ENCODE data around the gene MEST.
"Not testable (repeated sequence)": the region's sequence is repeated elsewhere in the genome, so short reads cannot be mapped to it uniquely, and the experiment has no call there.

Gene MEST

GRCh38 chr7:130515315-130516040 lies 23.6 kb downstream of the MEST start:
- H3K27ac Mint-ChIP-seq: no peak overlapping the region
- H3K4me3 Mint-ChIP-seq: no peak overlapping the region
- H3K4me1 Mint-ChIP-seq (ENCODE audit: low read depth in 2 of 2): no peaks in the 10 kb centered on the region
- H3K36me3 Mint-ChIP-seq (ENCODE audit: insufficient read depth): no peaks in the 10 kb centered on the region
- no peak for DNase-seq
- H3K27me3 Mint-ChIP-seq: no peaks in the 10 kb centered on the region
- ATAC-seq (replicated peaks): no peak
- no peaks in the 10 kb centered on the region for H3K9me3 Mint-ChIP-seq

- no peaks in the 10 kb centered on the region for H3K4me1 Mint-ChIP-seq (ENCODE audit: low read depth in 2 of 2)
- no peak overlapping the region for H3K4me3 Mint-ChIP-seq
- H3K27ac Mint-ChIP-seq: no peak overlapping the region
- H3K27me3 Mint-ChIP-seq: no peaks in the 10 kb centered on the region
- ATAC-seq (replicated peaks) (no peak), DNase-seq (no peak)
- no peaks in the 10 kb centered on the region for H3K36me3 Mint-ChIP-seq (ENCODE audit: insufficient read depth)
- H3K9me3 Mint-ChIP-seq: no peaks in the 10 kb centered on the region
Observed at GRCh38 chr7:130521258-130521951, 29.5 kb downstream of the MEST start.

- not testable (repeated sequence) for H3K27ac Mint-ChIP-seq; H3K36me3 Mint-ChIP-seq (ENCODE audit: insufficient read depth); H3K4me1 Mint-ChIP-seq (ENCODE audit: low read depth in 2 of 2); H3K9me3 Mint-ChIP-seq; H3K4me3 Mint-ChIP-seq; DNase-seq; H3K27me3 Mint-ChIP-seq
- peak; percentile 43 for ATAC-seq (replicated peaks)
Observed at GRCh38 chr7:130523519-130524125, 31.7 kb downstream of the MEST start.

- no peak for DNase-seq
- H3K27me3 Mint-ChIP-seq: no peaks in the 10 kb centered on the region
- H3K4me3 Mint-ChIP-seq: no peak overlapping the region
- no peak overlapping the region for H3K27ac Mint-ChIP-seq
- no peak for ATAC-seq (replicated peaks)
- H3K36me3 Mint-ChIP-seq (ENCODE audit: insufficient read depth): no peaks in the 10 kb centered on the region
- H3K9me3 Mint-ChIP-seq: no peaks in the 10 kb centered on the region
- no peaks in the 10 kb centered on the region for H3K4me1 Mint-ChIP-seq (ENCODE audit: low read depth in 2 of 2)
Observed at GRCh38 chr7:130524628-130525027, 32.7 kb downstream of the MEST start.

GRCh38 chr7:130527752-130528355 lies 36.0 kb downstream of the MEST start:
- peak; percentile 59 for ATAC-seq (replicated peaks)
- H3K36me3 Mint-ChIP-seq (ENCODE audit: insufficient read depth); H3K4me1 Mint-ChIP-seq (ENCODE audit: low read depth in 2 of 2); H3K27ac Mint-ChIP-seq; H3K9me3 Mint-ChIP-seq; H3K27me3 Mint-ChIP-seq; DNase-seq: not testable (repeated sequence)
- peak overlapping the region in 1 of 2 donors; percentile 26 for H3K4me3 Mint-ChIP-seq

GRCh38 chr7:130529417-130529816 lies 37.5 kb downstream of the MEST start:
- Mint-ChIP-seq H3K9me3 (no peaks in the 10 kb centered on the region), H3K27me3 (no peaks in the 10 kb centered on the region), H3K36me3 (ENCODE audit: insufficient read depth) (no peaks in the 10 kb centered on the region), H3K4me1 (ENCODE audit: low read depth in 2 of 2) (no peaks in the 10 kb centered on the region), H3K27ac (no peak overlapping the region), H3K4me3 (no peak overlapping the region)
- DNase-seq (no peak), ATAC-seq (replicated peaks) (no peak)

GRCh38 chr7:130537894-130538293 lies 46.0 kb downstream of the MEST start:
- not testable (repeated sequence) for H3K4me1 Mint-ChIP-seq (ENCODE audit: low read depth in 2 of 2); H3K9me3 Mint-ChIP-seq; H3K27me3 Mint-ChIP-seq; H3K27ac Mint-ChIP-seq; H3K36me3 Mint-ChIP-seq (ENCODE audit: insufficient read depth); ATAC-seq (replicated peaks); H3K4me3 Mint-ChIP-seq; DNase-seq

- not testable (repeated sequence) for H3K4me1 Mint-ChIP-seq (ENCODE audit: low read depth in 2 of 2); H3K36me3 Mint-ChIP-seq (ENCODE audit: insufficient read depth)
Observed at GRCh38 chr7:130541287-130541686, 49.4 kb downstream of the MEST start.

GRCh38 chr7:130542297-130542696 lies 50.4 kb downstream of the MEST start:
- not testable (repeated sequence) for H3K36me3 Mint-ChIP-seq (ENCODE audit: insufficient read depth); H3K4me1 Mint-ChIP-seq (ENCODE audit: low read depth in 2 of 2); ATAC-seq (replicated peaks); H3K27ac Mint-ChIP-seq; H3K27me3 Mint-ChIP-seq; H3K9me3 Mint-ChIP-seq; DNase-seq; H3K4me3 Mint-ChIP-seq

More at GRCh38 chr7:130541287-130541686, 49.4 kb downstream of the MEST start:
- not testable (repeated sequence) for H3K4me3 Mint-ChIP-seq; H3K27me3 Mint-ChIP-seq; DNase-seq; ATAC-seq (replicated peaks); H3K27ac Mint-ChIP-seq; H3K9me3 Mint-ChIP-seq

GRCh38 chr7:130543487-130544010 lies 51.7 kb downstream of the MEST start:
- Mint-ChIP-seq H3K27me3 (no peaks in the 10 kb centered on the region), H3K9me3 (no peaks in the 10 kb centered on the region), H3K4me3 (no peak overlapping the region), H3K4me1 (ENCODE audit: low read depth in 2 of 2) (no peaks in the 10 kb centered on the region), H3K36me3 (ENCODE audit: insufficient read depth) (peaks cover 3% of the 10 kb centered on the region), H3K27ac (no peak overlapping the region)
- DNase-seq: no peak
- no peak for ATAC-seq (replicated peaks)

- ATAC-seq (replicated peaks) (no peak), DNase-seq (no peak)
- H3K9me3 Mint-ChIP-seq: no peaks in the 10 kb centered on the region
- H3K27me3 Mint-ChIP-seq: no peaks in the 10 kb centered on the region
- no peaks in the 10 kb centered on the region for H3K4me1 Mint-ChIP-seq (ENCODE audit: low read depth in 2 of 2)
- H3K27ac Mint-ChIP-seq: no peak overlapping the region
- H3K36me3 Mint-ChIP-seq (ENCODE audit: insufficient read depth): peaks cover 3% of the 10 kb centered on the region
- H3K4me3 Mint-ChIP-seq: no peak overlapping the region
Observed at GRCh38 chr7:130544356-130544755, 52.5 kb downstream of the MEST start.

GRCh38 chr7:130553398-130554029 lies 61.6 kb downstream of the MEST start:
- Mint-ChIP-seq H3K27me3 (no peaks in the 10 kb centered on the region), H3K36me3 (ENCODE audit: insufficient read depth) (peaks cover 7% of the 10 kb centered on the region), H3K27ac (no peak overlapping the region), H3K4me1 (ENCODE audit: low read depth in 2 of 2) (no peaks in the 10 kb centered on the region), H3K9me3 (no peaks in the 10 kb centered on the region), H3K4me3 (no peak overlapping the region)
- DNase-seq (no peak), ATAC-seq (replicated peaks) (no peak)

GRCh38 chr7:130554481-130554880 lies 62.6 kb downstream of the MEST start:
- H3K27me3 Mint-ChIP-seq: no peaks in the 10 kb centered on the region
- H3K4me1 Mint-ChIP-seq (ENCODE audit: low read depth in 2 of 2): no peaks in the 10 kb centered on the region
- peaks cover 6% of the 10 kb centered on the region for H3K36me3 Mint-ChIP-seq (ENCODE audit: insufficient read depth)
- no peak overlapping the region for H3K27ac Mint-ChIP-seq
- H3K4me3 Mint-ChIP-seq: no peak overlapping the region
- ATAC-seq (replicated peaks) (no peak), DNase-seq (no peak)
- H3K9me3 Mint-ChIP-seq: no peaks in the 10 kb centered on the region
